ENCODE measurements around the gene GRAP2.
"Not testable (repeated sequence)": the region's sequence is repeated elsewhere in the genome, so short reads cannot be mapped to it uniquely, and the experiment has no call there.

Gene GRAP2

GRCh38 chr22:39897841-39898240, 3.0 kb upstream of the GRAP2 start:
- DNase-seq: no peak

GRCh38 chr22:39898997-39899396, 1.9 kb upstream of the GRAP2 start:
- DNase-seq: no peak

GRCh38 chr22:39901565-39902146, 772 bp downstream of the GRAP2 start:
- no peak for DNase-seq

- DNase-seq: not testable (repeated sequence)
Measured at GRCh38 chr22:39904024-39904423, 3.1 kb downstream of the GRAP2 start.

- no peak for DNase-seq
Measured at GRCh38 chr22:39904862-39905261, 4.0 kb downstream of the GRAP2 start.

GRCh38 chr22:39905687-39906086, 4.8 kb downstream of the GRAP2 start:
- DNase-seq: no peak

GRCh38 chr22:39906207-39906606, 5.3 kb downstream of the GRAP2 start:
- no peak for DNase-seq

- no peak for DNase-seq
Measured at GRCh38 chr22:39907047-39907446, 6.2 kb downstream of the GRAP2 start.

- DNase-seq: no peak
Measured at GRCh38 chr22:39907605-39908097, 6.8 kb downstream of the GRAP2 start.

- DNase-seq: no peak
Measured at GRCh38 chr22:39908136-39908535, 7.3 kb downstream of the GRAP2 start.

- no peak for DNase-seq
Measured at GRCh38 chr22:39908737-39909136, 7.9 kb downstream of the GRAP2 start.

GRCh38 chr22:39910876-39911613, 10.2 kb downstream of the GRAP2 start:
- no peak for DNase-seq

- DNase-seq: no peak
Measured at GRCh38 chr22:39913321-39913720, 12.4 kb downstream of the GRAP2 start.

GRCh38 chr22:39913886-39914285, 13.0 kb downstream of the GRAP2 start:
- DNase-seq: no peak

GRCh38 chr22:39914584-39914983, 13.7 kb downstream of the GRAP2 start:
- no peak for DNase-seq

- no peak for DNase-seq
Measured at GRCh38 chr22:39915295-39915726, 14.4 kb downstream of the GRAP2 start.

- DNase-seq: no peak
Measured at GRCh38 chr22:39916496-39916895, 15.6 kb downstream of the GRAP2 start.

GRCh38 chr22:39917197-39917643, 16.3 kb downstream of the GRAP2 start:
- DNase-seq: peak in 1 of 56 donors; percentile 7

GRCh38 chr22:39917776-39918495, 17.1 kb downstream of the GRAP2 start:
- DNase-seq: no peak

- DNase-seq: no peak
Measured at GRCh38 chr22:39920134-39920743, 19.4 kb downstream of the GRAP2 start.

GRCh38 chr22:39923696-39924095, 22.8 kb downstream of the GRAP2 start:
- DNase-seq: no peak

- DNase-seq: no peak
Measured at GRCh38 chr22:39924286-39924685, 23.4 kb downstream of the GRAP2 start.
